ENCODE results near the gene EID2.

Gene EID2

DNA sequence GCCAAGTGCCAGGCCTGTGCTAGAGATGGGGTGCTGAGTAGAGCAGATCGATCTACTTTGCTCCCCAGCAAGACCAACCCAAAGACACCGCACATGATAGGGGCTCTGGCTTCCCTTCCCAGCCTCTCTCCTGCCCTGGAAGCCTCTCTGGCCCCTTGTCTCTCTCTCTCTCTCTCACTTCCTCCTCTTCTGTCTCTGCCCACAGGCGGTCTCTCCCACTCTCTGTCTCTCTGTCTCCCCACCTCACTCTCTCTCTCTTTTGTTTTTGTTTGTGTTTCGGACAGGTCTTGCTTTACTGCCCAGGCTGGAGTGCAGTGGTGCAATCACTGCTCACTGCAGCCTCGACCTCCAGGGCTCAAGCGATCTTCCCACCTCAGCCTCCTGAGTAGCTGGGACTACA is 23.7 kb downstream of the EID2 start:
- peak overlapping the region; percentile 75 for H3K4me3 ChIP-seq (ENCODE audit: low read depth, low read length)
- peaks cover 9% of the 10 kb centered on the region for H3K4me1 ChIP-seq (ENCODE audit: control insufficient read depth, insufficient read depth, low read length)
- H3K36me3 ChIP-seq (ENCODE audit: control insufficient read depth, insufficient read depth, low read length): peaks cover 6% of the 10 kb centered on the region; the same call in 1 of the 2 replicates
- H3K9me3 ChIP-seq (ENCODE audit: control insufficient read depth, insufficient read depth, low read depth, low read length): no peaks in the 10 kb centered on the region
- H3K27ac ChIP-seq (ENCODE audit: low read depth, low read length): no peak overlapping the region
- peaks cover 28% of the 10 kb centered on the region for H3K27me3 ChIP-seq (ENCODE audit: control insufficient read depth, insufficient read depth, low read length)
- H3K9ac ChIP-seq (ENCODE audit: low read length): peak overlapping the region; percentile 51

DNA sequence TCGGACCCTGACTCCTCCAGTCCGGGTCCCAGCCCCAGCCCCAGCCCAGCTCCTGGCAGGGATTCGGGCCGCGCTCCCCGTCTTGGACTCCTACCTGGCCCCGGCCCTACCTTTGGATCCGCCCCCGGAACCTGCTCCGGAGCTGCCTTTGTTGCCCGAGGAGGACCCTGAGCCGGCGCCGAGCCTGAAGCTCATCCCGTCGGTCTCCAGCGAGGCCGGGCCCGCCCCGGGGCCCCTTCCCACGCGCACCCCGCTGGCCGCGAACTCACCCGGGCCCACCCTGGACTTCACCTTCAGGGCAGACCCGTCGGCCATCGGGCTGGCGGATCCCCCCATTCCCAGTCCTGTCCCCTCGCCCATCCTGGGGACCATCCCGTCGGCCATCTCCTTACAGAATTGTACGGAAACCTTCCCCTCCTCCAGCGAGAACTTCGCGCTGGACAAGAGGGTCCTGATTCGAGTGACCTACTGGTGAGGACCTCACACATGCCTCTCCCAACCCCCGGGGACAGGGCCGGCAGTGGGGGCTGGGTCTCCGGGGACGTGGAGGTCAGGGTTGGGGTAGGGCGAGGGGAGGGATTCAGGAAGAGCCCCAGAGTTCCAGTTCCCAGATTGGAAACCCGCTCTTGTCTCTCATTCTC is 24.3 kb downstream of the EID2 start:
- H3K4me1 ChIP-seq (ENCODE audit: control insufficient read depth, insufficient read depth, low read length): peaks cover 9% of the 10 kb centered on the region
- peak overlapping the region; percentile 75 for H3K4me3 ChIP-seq (ENCODE audit: low read depth, low read length)
- H3K9ac ChIP-seq (ENCODE audit: low read length): peak overlapping the region; percentile 51
- H3K27me3 ChIP-seq (ENCODE audit: control insufficient read depth, insufficient read depth, low read length): peaks cover 28% of the 10 kb centered on the region
- H3K27ac ChIP-seq (ENCODE audit: low read depth, low read length): no peak overlapping the region; the same call in 1 of the 2 replicates
- 0 out of 2 replicates have a peak, but pooled peaks cover under 1% of the 10 kb centered on the region for H3K36me3 ChIP-seq (ENCODE audit: control insufficient read depth, insufficient read depth, low read length)
- H3K9me3 ChIP-seq (ENCODE audit: control insufficient read depth, insufficient read depth, low read depth, low read length): no peaks in the 10 kb centered on the region

DNA sequence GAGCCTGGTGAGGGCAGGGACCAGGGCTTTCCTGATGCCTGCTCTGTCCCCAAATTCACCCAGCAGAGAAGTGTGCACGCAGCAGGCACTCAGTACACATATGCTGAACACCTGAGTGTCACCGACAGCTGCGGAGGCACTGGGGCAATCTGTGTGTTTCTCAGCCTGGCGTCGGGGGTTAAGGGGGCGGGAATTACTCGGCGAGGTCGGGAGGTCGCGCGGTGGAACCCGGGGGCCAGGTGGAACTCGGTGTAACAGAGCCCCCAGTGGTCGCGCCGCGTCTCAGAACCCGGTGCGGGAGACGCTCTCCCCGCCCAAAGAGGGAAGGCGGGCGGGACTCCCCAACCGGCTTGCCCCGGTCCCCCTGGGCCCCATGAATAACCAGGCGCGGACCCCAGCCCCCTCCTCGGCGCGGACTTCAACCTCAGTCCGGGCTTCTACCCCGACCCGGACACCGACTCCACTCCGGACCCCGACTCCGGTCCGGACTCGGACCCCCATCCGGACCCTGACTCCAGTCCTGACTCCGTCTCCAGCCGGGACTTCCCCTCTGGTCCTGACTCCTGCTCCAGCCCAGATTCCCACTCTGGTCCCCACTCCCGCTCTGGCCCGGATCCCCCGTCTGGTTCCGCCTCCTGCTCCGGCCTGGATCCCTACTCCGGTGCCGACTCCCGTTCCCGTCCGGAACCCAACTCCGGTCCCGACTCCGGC is 25.0 kb downstream of the EID2 start, which contains the start of gene SELENOV:
SELENOV (plus strand) TSS at position 300 of the 711 bp plus-strand sequence; CDS start at position 374, 74 bp downstream.
- no peaks in the 10 kb centered on the region for H3K9me3 ChIP-seq (ENCODE audit: control insufficient read depth, insufficient read depth, low read depth, low read length)
- H3K4me1 ChIP-seq (ENCODE audit: control insufficient read depth, insufficient read depth, low read length): peaks cover 9% of the 10 kb centered on the region
- H3K36me3 ChIP-seq (ENCODE audit: control insufficient read depth, insufficient read depth, low read length): no peaks in the 10 kb centered on the region
- peaks cover 30% of the 10 kb centered on the region for H3K27me3 ChIP-seq (ENCODE audit: control insufficient read depth, insufficient read depth, low read length)
- H3K27ac ChIP-seq (ENCODE audit: low read depth, low read length): no peak within 1 kb of the TSS; the same call in 1 of the 2 replicates
- peak within 1 kb of the TSS; percentile 51 for H3K9ac ChIP-seq (ENCODE audit: low read length)
- peak within 1 kb of the TSS; percentile 75 for H3K4me3 ChIP-seq (ENCODE audit: low read depth, low read length)

DNA sequence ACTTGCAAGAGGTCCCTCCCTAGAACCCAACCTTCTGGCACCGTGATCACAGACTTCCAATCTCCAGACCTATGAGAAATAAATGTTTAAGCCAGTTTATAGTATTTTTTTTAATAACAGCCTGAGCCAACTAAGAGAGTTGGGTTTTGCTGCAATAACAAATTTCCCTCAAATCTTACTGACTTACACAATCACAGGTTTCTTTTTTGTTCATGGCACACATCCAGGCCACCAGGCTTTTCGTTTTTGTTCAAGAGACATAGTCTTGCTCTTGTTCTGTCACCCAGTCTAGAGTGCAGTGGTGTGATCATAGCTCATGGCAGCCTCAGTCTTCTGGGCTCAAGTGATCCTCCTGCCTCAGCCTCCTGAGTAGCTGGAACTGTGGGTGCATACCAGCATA is 27.0 kb downstream of the EID2 start:
- H3K27ac ChIP-seq (ENCODE audit: low read depth, low read length): no peak overlapping the region
- H3K36me3 ChIP-seq (ENCODE audit: control insufficient read depth, insufficient read depth, low read length): no peaks in the 10 kb centered on the region
- peaks cover 46% of the 10 kb centered on the region for H3K27me3 ChIP-seq (ENCODE audit: control insufficient read depth, insufficient read depth, low read length)
- H3K4me3 ChIP-seq (ENCODE audit: low read depth, low read length): no peak overlapping the region
- no peaks in the 10 kb centered on the region for H3K9me3 ChIP-seq (ENCODE audit: control insufficient read depth, insufficient read depth, low read depth, low read length)
- H3K4me1 ChIP-seq (ENCODE audit: control insufficient read depth, insufficient read depth, low read length): 0 out of 2 replicates have a peak, but pooled peaks cover under 1% of the 10 kb centered on the region
- no peak overlapping the region for H3K9ac ChIP-seq (ENCODE audit: low read length)

DNA sequence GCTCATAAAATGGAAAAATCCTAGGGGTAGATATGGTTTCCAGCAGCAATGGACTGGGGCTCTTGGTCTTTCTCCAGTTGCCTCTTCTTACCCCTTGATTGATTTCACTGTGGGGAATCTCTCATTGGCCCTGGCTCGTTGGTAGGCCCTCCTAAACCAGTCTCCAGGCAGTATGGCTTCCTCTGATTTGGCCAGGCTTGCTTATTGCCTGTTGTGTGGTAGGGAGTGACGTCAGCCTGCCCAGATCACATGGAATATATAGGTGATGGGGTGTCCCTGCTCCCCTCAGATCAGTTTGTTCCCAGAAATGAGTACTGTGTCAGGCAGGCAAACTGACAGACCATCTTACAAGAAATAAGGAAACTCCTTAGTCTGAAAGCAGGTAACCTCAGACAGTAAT is 30.7 kb downstream of the EID2 start:
- peaks cover 5% of the 10 kb centered on the region; the same call in 1 of the 2 replicates for H3K4me1 ChIP-seq (ENCODE audit: control insufficient read depth, insufficient read depth, low read length)
- no peak overlapping the region for H3K4me3 ChIP-seq (ENCODE audit: low read depth, low read length)
- no peak overlapping the region for H3K27ac ChIP-seq (ENCODE audit: low read depth, low read length)
- H3K9ac ChIP-seq (ENCODE audit: low read length): no peak overlapping the region
- H3K27me3 ChIP-seq (ENCODE audit: control insufficient read depth, insufficient read depth, low read length): peaks cover 62% of the 10 kb centered on the region
- no peaks in the 10 kb centered on the region for H3K36me3 ChIP-seq (ENCODE audit: control insufficient read depth, insufficient read depth, low read length)
- no peaks in the 10 kb centered on the region for H3K9me3 ChIP-seq (ENCODE audit: control insufficient read depth, insufficient read depth, low read depth, low read length)

DNA sequence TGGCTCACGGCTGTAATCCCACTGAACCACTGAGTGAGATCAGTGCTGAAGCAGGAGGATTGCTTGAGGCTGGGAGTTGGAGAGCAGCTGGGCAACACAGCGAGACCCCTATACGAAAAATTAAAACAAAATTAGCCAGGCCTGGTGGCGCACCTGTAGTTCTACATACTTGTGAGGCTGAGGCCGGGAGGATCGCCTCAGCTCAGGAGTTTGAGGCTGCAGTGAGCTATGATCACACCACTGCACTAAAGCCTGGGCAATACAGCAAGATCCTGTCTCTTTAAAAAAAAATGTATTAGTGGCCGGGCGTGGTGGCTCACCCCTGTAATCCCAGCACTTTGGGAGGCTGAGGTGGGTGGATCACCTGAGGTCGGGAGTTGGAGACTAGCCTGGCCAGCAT is 31.3 kb downstream of the EID2 start:
- Histone ChIP-seq H3K27ac (ENCODE audit: low read depth, low read length) (no peak overlapping the region), H3K27me3 (ENCODE audit: control insufficient read depth, insufficient read depth, low read length) (peaks cover 62% of the 10 kb centered on the region), H3K36me3 (ENCODE audit: control insufficient read depth, insufficient read depth, low read length) (peaks cover 3% of the 10 kb centered on the region; the same call in 1 of the 2 replicates), H3K4me1 (ENCODE audit: control insufficient read depth, insufficient read depth, low read length) (peaks cover 5% of the 10 kb centered on the region; the same call in 1 of the 2 replicates), H3K4me3 (ENCODE audit: low read depth, low read length) (no peak overlapping the region), H3K9ac (ENCODE audit: low read length) (no peak overlapping the region), H3K9me3 (ENCODE audit: control insufficient read depth, insufficient read depth, low read depth, low read length) (no peaks in the 10 kb centered on the region)

DNA sequence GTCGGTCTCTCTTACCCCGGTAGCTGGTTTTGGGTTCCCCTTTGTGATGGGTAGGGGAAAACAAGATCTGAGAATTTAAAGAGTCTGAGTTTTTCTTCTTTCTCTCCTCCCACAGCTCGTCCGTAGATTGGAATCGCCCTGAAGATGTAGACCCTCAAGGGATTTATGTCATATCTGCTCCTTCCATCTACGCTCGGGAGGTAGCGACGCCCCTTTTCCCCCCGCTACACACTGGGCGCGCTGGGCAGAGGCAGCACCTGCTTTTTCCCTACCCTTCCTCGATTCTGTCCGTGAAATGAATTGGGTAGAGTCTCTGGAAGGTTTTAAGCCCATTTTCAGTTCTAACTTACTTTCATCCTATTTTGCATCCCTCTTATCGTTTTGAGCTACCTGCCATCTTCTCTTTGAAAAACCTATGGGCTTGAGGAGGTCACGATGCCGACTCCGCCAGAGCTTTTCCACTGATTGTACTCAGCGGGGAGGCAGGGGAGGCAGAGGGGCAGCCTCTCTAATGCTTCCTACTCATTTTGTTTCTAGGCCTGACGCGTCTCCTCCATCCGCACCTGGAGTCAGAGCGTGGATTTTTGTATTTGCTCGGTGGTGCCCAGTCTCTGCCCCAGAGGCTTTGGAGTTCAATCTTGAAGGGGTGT is 32.1 kb downstream of the EID2 start:
- H3K27ac ChIP-seq (ENCODE audit: low read depth, low read length): no peak overlapping the region
- no peaks in the 10 kb centered on the region for H3K9me3 ChIP-seq (ENCODE audit: control insufficient read depth, insufficient read depth, low read depth, low read length)
- peaks cover 5% of the 10 kb centered on the region; the same call in 1 of the 2 replicates for H3K36me3 ChIP-seq (ENCODE audit: control insufficient read depth, insufficient read depth, low read length)
- H3K27me3 ChIP-seq (ENCODE audit: control insufficient read depth, insufficient read depth, low read length): peaks cover 68% of the 10 kb centered on the region
- peak overlapping the region; percentile 63 for H3K9ac ChIP-seq (ENCODE audit: low read length)
- peaks cover 5% of the 10 kb centered on the region; the same call in 1 of the 2 replicates for H3K4me1 ChIP-seq (ENCODE audit: control insufficient read depth, insufficient read depth, low read length)
- H3K4me3 ChIP-seq (ENCODE audit: low read depth, low read length): peak overlapping the region; percentile 89

DNA sequence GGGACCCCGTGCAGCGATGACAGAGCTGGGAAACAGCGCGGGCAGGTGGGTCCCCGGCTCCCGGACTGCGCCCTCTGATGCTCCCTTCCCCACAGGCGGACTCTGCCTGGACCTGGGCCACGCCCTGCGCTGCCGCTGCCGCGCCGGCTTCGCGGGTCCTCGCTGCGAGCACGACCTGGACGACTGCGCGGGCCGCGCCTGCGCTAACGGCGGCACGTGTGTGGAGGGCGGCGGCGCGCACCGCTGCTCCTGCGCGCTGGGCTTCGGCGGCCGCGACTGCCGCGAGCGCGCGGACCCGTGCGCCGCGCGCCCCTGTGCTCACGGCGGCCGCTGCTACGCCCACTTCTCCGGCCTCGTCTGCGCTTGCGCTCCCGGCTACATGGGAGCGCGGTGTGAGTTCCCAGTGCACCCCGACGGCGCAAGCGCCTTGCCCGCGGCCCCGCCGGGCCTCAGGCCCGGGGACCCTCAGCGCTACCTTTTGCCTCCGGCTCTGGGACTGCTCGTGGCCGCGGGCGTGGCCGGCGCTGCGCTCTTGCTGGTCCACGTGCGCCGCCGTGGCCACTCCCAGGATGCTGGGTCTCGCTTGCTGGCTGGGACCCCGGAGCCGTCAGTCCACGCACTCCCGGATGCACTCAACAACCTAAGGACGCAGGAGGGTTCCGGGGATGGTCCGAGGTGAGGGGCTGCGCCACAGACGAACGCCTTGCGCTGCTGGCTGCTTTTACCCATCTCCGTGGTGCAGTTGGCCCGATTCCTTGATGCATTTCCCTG is 32.8 kb downstream of the EID2 start:
- Histone ChIP-seq H3K9ac (ENCODE audit: low read length) (peak overlapping the region; percentile 63), H3K27me3 (ENCODE audit: control insufficient read depth, insufficient read depth, low read length) (peaks cover 74% of the 10 kb centered on the region), H3K4me1 (ENCODE audit: control insufficient read depth, insufficient read depth, low read length) (peaks cover 5% of the 10 kb centered on the region; the same call in 1 of the 2 replicates), H3K9me3 (ENCODE audit: control insufficient read depth, insufficient read depth, low read depth, low read length) (no peaks in the 10 kb centered on the region), H3K36me3 (ENCODE audit: control insufficient read depth, insufficient read depth, low read length) (peaks cover 5% of the 10 kb centered on the region; the same call in 1 of the 2 replicates), H3K4me3 (ENCODE audit: low read depth, low read length) (peak overlapping the region; percentile 89), H3K27ac (ENCODE audit: low read depth, low read length) (no peak overlapping the region; the same call in 1 of the 2 replicates)

DNA sequence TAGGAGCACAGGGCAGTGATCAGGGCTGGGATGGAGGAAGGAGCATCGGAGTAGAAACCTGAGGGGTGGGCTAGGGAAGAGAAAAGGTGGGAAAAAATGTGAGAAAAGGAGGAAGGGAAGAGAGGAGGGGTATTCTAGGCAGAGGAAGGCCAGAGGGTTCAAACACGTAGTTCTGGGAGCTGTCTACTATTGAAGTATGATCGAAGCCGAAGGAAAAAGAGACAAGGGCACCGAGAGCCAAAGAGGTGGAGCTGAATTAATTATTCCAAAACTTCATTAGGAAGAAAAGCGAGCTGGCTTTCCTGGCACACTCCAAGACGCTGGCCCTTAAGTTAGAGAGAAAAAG is 33.4 kb downstream of the EID2 start:
- no peak overlapping the region for H3K27ac ChIP-seq (ENCODE audit: low read depth, low read length)
- H3K27me3 ChIP-seq (ENCODE audit: control insufficient read depth, insufficient read depth, low read length): peaks cover 76% of the 10 kb centered on the region
- H3K4me1 ChIP-seq (ENCODE audit: control insufficient read depth, insufficient read depth, low read length): peaks cover 5% of the 10 kb centered on the region; the same call in 1 of the 2 replicates
- peaks cover 5% of the 10 kb centered on the region; the same call in 1 of the 2 replicates for H3K36me3 ChIP-seq (ENCODE audit: control insufficient read depth, insufficient read depth, low read length)
- no peaks in the 10 kb centered on the region for H3K9me3 ChIP-seq (ENCODE audit: control insufficient read depth, insufficient read depth, low read depth, low read length)
- H3K4me3 ChIP-seq (ENCODE audit: low read depth, low read length): peak overlapping the region; percentile 89
- no peak overlapping the region for H3K9ac ChIP-seq (ENCODE audit: low read length)

DNA sequence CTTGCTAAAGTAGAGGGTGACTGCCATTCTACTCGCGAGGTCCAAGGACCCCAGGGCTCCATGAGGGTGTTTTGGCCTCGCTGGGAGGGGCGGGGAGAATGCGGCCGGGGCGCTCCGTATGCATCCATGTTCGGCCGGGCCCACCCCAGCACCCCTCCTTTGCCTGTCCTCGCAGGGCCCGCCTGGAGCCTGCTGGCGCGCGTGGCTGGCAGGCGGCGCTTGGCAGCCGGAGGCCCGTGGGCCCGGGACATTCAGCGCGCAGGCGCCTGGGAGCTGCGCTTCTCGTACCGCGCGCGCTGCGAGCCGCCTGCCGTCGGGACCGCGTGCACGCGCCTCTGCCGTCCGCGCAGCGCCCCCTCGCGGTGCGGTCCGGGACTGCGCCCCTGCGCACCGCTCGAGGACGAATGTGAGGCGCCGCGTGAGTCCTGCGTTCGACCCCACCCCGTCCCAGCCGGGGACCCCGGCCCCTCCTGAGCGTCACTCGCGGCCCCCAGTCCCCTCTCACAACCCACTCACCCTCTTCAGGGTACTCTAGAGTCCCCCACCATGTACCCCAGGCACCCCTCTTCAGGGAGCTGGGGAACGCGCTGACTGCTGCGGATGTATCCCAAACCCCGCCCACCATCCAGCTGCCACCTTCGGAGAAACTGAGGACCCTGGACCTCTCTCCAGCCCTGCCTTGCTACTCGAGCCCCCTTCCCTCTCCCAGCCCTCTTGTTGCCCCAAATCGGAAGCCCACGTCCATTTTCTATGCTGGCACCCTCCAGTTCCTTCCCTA is 37.1 kb downstream of the EID2 start:
- H3K36me3 ChIP-seq (ENCODE audit: control insufficient read depth, insufficient read depth, low read length): peaks cover 5% of the 10 kb centered on the region; the same call in 1 of the 2 replicates
- no peak overlapping the region for H3K27ac ChIP-seq (ENCODE audit: low read depth, low read length)
- H3K9ac ChIP-seq (ENCODE audit: low read length): no peak overlapping the region
- H3K4me1 ChIP-seq (ENCODE audit: control insufficient read depth, insufficient read depth, low read length): peaks cover 13% of the 10 kb centered on the region
- no peaks in the 10 kb centered on the region for H3K9me3 ChIP-seq (ENCODE audit: control insufficient read depth, insufficient read depth, low read depth, low read length)
- peaks cover 93% of the 10 kb centered on the region for H3K27me3 ChIP-seq (ENCODE audit: control insufficient read depth, insufficient read depth, low read length)
- no peak overlapping the region for H3K4me3 ChIP-seq (ENCODE audit: low read depth, low read length)
